Chondrocyte (in vitro differentiated cells): Measurements from ENCODE around the gene TRIM22. TPM values are rescaled to one million over a fixed set of nuclear protein-coding genes. Genes with fewer than 3 reads are reported as not detected.

Source experiments
- DNase-seq: peaks from one replicate; pipeline ENCODE4 v3.0.0; 2021; ENCODE audit warnings: mixed read lengths, low spot score
- H3K27ac Mint-ChIP-seq: one replicate; pipeline ENCODE4 v1.8.0; 2021; ENCODE audit warnings: mild to moderate bottlenecking, moderate library complexity, mixed read lengths; ENCODE audit not compliant: unreplicated experiment
- H3K27me3 Mint-ChIP-seq: 2 replicates; pipeline ENCODE4 v1.8.0; 2021; ENCODE audit warnings: low read depth, mixed read lengths
- H3K36me3 Mint-ChIP-seq: 2 replicates; pipeline ENCODE4 v1.8.0; 2021; ENCODE audit warnings: low read depth, mixed read lengths
- H3K4me1 Mint-ChIP-seq: 2 replicates; pipeline ENCODE4 v1.8.0; 2021; ENCODE audit warnings: low read depth, mild to moderate bottlenecking, mixed read lengths
- H3K4me3 Mint-ChIP-seq: one replicate; pipeline ENCODE4 v1.8.0; 2021; ENCODE audit warnings: mild to moderate bottlenecking, moderate library complexity, mixed read lengths; ENCODE audit not compliant: unreplicated experiment
- H3K9me3 Mint-ChIP-seq: 2 replicates; pipeline ENCODE4 v1.8.0; 2021; ENCODE audit warnings: low read depth, mixed read lengths
- CTCF ChIP-seq: fragments of 200-600 bp; sonication (generic); IDR thresholded peaks from 2 replicates; pipeline ENCODE4 v1.5.0; 2021; ENCODE audit warnings: antibody characterized with exemption, mild to moderate bottlenecking, moderate library complexity
- total RNA-seq: library from RNA; stranded (reverse); gene quantifications from 3 replicates; pipeline ENCODE4 v1.2.1, GENCODE V29; 2021

The TRIM22 gene
- total RNA-seq, 1 donor from 2014 or later: 94.7 TPM

- Mint-ChIP-seq H3K4me3 (no peak overlapping the region), H3K36me3 (no peaks in the 10 kb centered on the region), H3K27me3 (peaks cover 34% of the 10 kb centered on the region), H3K9me3 (no peaks in the 10 kb centered on the region), H3K27ac (no peak overlapping the region), H3K4me1 (no peaks in the 10 kb centered on the region)
- TF ChIP-seq CTCF: no peak
- no peak for DNase-seq
Observed at GRCh38 chr11:5749836-5750235, 60.2 kb downstream of the TRIM22 start.

DNA sequence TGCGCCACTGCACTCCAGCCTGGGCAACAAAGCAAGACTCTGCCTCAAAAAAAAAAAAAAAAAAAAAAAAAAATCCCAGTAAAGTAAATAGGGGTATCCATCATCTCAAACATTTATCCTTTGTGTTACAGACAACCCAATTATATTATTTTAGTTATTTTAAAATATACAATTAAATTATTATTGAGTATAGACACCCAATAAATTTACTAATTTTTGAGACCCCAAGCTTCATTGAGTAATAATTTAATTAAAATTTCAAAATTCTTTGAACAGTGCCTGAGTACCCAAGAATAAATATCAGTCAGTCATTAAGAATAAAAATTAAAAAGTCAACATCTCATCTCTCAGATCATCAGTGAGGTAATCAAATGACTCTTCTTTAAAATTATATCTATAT lies 64.4 kb downstream of the TRIM22 start, which contains the start of gene OR52N4:
Gene OR52N4 (plus strand): TSS at position 301 of the 400 bp plus-strand sequence. CDS start 498 bp downstream, outside the sequence.
- H3K9me3 Mint-ChIP-seq: no peaks in the 10 kb centered on the region
- DNase-seq: no peak
- no peaks in the 10 kb centered on the region for H3K36me3 Mint-ChIP-seq
- no peaks in the 10 kb centered on the region for H3K4me1 Mint-ChIP-seq
- no peak within 1 kb of the TSS for H3K4me3 Mint-ChIP-seq
- no peak within 1 kb of the TSS for H3K27ac Mint-ChIP-seq
- TF ChIP-seq CTCF: no peak
- H3K27me3 Mint-ChIP-seq: peaks cover 46% of the 10 kb centered on the region

Other genes with a start within 250 kb of the TRIM22 start
- 0.46 TPM in 1 of 3 replicates, not detected in the others for gene OR51I1, start 248.3 kb upstream of the TRIM22 start, total RNA-seq
- gene OR51I2, start 240.5 kb upstream of the TRIM22 start, total RNA-seq: not detected in 3 replicates
- gene OR52D1, start 201.1 kb upstream of the TRIM22 start, total RNA-seq: not detected in 3 replicates
- gene UBQLN3, start 179.8 kb upstream of the TRIM22 start, total RNA-seq: 0.13 to 0.31 TPM in 2 of 3 replicates, not detected in the other
- 0.22 to 0.41 TPM (median 0.23 TPM) in 3 replicates for gene UBQLNL, start 173.1 kb upstream of the TRIM22 start, total RNA-seq
- 0.39 TPM in 1 of 3 replicates, not detected in the others for gene OR52H1, start 141.2 kb upstream of the TRIM22 start, total RNA-seq
- not detected in 3 replicates for gene OR52B6, start 108.9 kb upstream of the TRIM22 start, total RNA-seq
- 1.5 to 2.3 TPM (median 2.1 TPM) in 3 replicates for gene TRIM6, start 93.2 kb upstream of the TRIM22 start, total RNA-seq
- 1.6 to 4.0 TPM (median 2.1 TPM) in 3 replicates for gene TRIM34, start 64.8 kb upstream of the TRIM22 start, total RNA-seq
- 31.0 to 36.2 TPM (median 34.1 TPM) in 3 replicates for gene TRIM5, start 4.7 kb upstream of the TRIM22 start, total RNA-seq
- gene OR56B1, start 46.7 kb downstream of the TRIM22 start, total RNA-seq: not detected in 3 replicates
- not detected in 3 replicates for gene OR52N4, start 64.5 kb downstream of the TRIM22 start, total RNA-seq
- not detected in 3 replicates for gene OR52N5, start 93.6 kb downstream of the TRIM22 start, total RNA-seq
- not detected in 3 replicates for gene OR52N1, start 101.5 kb downstream of the TRIM22 start, total RNA-seq
- gene OR52N2, start 119.1 kb downstream of the TRIM22 start, total RNA-seq: not detected in 3 replicates
- not detected in 3 replicates for gene OR52E6, start 152.1 kb downstream of the TRIM22 start, total RNA-seq
- gene OR52E8, start 167.9 kb downstream of the TRIM22 start, total RNA-seq: not detected in 3 replicates
- not detected in 3 replicates for gene OR52E4, start 190.8 kb downstream of the TRIM22 start, total RNA-seq
- not detected in 3 replicates for gene OR52E5, start 203.4 kb downstream of the TRIM22 start, total RNA-seq